Endometrial microvascular endothelial cells (primary cell): ENCODE measurements around the gene RAB11FIP3. TPM values are rescaled to one million over a fixed set of nuclear protein-coding genes. Genes with fewer than 3 reads are reported as not detected.
"Not testable (repeated sequence)": the region's sequence is repeated elsewhere in the genome, so short reads cannot be mapped to it uniquely, and the experiment has no call there.

Experiments
- in situ Hi-C: cut with HindIII; loops from 2 replicates; pipeline ENCODE4 v1.10.0; 2017; ENCODE audit warnings: low sequenced_read_pairs, low pct_unique_long_range_greater_than_20kb; ENCODE audit errors: inconsistent ontology term
- total RNA-seq: library from RNA; depleted of rRNA; stranded (reverse); fragments of >200 nt; gene quantifications from one replicate; pipeline ENCODE4 v1.2.3, GENCODE V29; 2015; ENCODE audit errors: inconsistent ontology term

The RAB11FIP3 gene, protein sequence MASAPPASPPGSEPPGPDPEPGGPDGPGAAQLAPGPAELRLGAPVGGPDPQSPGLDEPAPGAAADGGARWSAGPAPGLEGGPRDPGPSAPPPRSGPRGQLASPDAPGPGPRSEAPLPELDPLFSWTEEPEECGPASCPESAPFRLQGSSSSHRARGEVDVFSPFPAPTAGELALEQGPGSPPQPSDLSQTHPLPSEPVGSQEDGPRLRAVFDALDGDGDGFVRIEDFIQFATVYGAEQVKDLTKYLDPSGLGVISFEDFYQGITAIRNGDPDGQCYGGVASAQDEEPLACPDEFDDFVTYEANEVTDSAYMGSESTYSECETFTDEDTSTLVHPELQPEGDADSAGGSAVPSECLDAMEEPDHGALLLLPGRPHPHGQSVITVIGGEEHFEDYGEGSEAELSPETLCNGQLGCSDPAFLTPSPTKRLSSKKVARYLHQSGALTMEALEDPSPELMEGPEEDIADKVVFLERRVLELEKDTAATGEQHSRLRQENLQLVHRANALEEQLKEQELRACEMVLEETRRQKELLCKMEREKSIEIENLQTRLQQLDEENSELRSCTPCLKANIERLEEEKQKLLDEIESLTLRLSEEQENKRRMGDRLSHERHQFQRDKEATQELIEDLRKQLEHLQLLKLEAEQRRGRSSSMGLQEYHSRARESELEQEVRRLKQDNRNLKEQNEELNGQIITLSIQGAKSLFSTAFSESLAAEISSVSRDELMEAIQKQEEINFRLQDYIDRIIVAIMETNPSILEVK
- total RNA-seq: 41.7 TPM

DNA sequence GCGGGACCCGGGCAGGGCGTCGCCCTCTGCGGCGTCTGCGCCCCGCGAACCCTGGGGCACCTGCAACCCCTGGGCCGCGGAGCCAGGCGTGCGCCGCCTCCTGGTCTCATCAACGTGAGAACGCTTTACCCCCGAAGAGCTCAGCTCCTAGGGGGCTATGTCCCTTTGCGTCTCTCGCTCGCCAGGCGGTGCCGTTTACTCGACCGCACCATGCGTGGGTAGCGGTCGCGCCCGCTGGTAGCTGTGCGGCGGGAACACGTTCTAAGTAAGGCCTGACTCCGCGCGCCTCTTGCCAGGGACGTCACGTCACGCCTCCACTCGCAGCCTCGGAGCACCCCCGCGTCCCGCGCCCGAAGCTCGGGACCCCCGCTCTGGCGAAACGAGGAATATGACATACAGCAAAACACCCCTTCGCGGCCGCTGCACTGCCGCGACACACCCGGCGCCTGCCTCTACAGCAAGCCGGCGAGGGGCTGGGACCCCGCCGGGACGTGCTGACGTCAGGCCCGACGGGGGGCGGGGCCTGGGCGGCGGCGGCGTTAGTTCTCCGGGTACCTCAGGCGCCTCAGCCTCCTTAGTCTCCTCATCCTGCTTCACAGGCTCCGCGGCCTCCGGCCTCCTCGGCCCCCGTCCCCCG is at the start of gene RAB11FIP3:
Gene RAB11FIP3, plus strand, starts transcription at position 568 of the 637 bp plus-strand sequence. CDS start 358 bp downstream, outside the sequence.
- in situ Hi-C loops: no loop called here

DNA sequence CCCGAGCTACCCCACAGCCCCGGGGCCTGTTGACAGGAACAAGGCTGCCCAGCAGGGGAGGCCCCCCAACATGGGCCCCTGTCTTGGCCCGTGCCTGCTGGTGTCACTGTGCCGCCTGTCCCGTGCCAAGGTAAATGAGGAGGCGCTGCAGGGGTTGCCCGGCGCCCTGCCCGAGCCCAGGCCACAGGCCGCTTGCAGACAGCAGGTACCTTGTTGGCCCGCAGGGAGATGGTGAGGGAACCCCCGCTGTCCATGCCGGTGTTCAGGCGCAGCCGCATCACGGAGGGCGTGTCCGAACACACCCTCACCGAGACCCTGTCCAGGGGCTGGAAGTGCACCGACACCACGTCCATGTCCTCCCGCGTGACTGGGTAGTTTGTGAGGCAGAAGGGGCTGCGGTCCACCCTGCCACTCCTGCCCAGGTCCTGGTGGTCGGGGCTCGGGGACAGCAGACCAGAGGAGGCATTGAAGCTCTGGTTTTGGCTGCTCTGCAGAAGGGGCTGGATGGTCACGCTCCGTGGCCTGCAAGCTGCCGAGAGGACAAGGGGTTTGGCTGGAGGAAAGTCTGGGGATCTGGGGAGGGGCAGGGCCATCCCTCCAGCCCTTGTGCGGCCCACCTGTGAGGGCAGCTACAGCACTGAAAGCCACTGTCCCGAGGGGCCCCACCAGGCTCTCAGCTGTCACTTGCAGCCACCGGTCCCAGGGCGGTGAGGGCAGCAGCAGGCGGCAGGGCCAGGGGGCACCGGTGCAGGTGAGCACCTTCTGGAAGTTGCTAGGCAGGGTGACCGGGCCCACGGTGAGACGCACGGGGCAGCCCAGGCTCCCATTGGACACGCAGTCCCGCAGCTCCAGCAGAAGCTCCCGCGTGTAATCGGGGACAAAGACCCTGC is 49.3 kb upstream of the RAB11FIP3 start:
- in situ Hi-C loops: no loop called here

DNA sequence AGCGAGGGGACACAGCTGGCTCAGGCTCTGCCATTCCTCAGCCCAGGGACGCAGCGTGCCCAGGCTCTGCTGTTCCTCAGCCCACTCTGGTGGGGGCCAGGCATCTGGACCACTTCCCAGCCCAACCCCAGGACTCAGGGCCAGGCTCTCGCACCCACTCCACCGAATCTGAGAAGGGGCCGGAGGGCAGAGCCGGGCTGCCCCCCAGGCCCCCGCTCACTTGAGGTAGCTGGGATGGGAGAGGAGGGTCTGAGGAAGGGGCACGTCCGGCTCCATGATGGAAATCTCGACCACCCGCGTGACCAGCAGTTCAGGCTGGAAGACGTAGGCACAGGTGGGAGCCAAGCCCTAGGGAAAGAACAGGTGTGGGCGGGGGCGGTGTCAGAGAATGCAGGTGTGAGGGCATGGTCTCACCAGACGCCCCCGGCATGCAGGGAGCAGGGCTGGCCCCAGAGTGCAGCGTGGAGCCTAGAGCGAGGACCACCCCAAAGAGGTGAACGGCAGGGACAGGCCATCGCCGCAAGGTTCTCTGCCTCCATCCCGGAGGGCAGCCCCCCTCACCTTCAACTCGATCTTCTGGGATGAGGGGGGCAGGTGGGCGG is 48.5 kb upstream of the RAB11FIP3 start:
- in situ Hi-C loops: no loop called here

DNA sequence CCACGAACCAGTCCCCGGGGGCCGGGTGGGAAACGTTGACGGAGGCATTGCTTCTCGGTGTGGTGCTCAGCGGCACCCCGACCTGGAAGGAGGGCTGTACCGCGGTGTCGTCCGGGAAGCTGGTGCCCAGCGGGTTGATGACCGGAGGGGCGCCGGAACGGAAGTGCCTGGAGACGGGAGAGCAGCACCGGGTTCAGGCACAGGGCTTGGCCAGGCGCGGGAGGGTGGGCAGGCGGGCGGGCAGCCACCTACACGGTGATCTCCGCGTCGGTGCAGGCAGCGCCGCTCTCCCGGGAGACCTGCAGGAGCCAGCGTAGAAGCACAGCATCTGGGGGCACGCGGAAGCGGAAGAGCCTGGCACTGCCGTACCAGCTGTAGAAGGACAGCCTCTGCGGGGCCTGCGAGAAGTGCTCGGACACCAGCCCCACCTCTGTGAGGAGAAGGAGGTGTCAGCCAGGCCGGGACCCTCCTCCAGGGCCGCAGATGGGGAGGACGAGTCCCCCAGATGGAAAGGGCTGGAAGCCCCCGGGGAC is 48.0 kb upstream of the RAB11FIP3 start:
- in situ Hi-C loops: no loop called here

DNA sequence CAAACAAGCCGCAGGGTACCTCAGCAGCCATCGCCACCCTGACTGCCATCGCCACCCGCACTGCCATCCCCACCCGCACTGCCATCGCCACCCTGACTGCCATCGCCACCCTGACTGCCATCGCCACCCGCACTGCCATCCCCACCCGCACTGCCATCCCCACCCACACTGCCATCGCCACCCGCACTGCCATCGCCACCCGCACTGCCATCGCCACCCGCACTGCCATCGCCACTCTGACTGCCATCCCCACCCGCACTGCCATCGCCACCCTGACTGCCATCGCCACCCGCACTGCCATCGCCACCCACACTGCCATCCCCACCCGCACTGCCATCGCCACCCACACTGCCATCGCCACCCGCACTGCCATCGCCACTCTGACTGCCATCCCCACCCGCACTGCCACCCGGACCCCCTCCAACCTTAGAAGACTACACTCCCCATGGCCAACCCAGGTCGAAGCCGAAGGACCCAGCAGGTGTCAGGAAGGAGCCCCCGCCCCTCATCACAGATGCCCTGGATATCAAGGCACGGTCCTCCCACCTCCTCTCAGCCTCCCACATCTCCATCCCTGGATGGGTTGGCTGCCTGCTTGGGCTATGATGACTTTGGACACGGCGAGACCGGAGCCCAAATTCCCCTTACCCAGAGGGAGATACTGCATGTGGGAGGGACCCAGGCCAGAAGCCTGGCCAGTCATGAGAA is 47.2 kb upstream of the RAB11FIP3 start:
- in situ Hi-C loops: not testable (repeated sequence)

DNA sequence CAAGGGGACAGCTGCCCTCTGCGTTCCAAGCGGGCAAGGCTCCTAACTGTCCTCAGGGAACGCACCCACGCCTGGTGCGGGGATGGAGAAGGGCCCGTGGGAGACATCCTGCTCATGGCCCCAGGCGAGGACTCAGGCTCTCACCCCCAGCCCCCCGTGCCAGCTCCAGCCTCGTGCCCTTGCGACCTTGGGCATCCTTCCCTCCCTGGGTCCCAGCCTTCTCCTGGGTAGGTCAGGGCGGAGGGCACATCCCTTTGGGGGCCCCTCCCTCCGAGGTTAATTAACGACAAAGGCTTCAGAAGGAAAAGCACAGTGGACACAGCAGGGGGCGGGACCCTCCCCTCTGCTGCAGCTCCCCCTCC is 46.6 kb upstream of the RAB11FIP3 start:
- in situ Hi-C loops: no loop called here

DNA sequence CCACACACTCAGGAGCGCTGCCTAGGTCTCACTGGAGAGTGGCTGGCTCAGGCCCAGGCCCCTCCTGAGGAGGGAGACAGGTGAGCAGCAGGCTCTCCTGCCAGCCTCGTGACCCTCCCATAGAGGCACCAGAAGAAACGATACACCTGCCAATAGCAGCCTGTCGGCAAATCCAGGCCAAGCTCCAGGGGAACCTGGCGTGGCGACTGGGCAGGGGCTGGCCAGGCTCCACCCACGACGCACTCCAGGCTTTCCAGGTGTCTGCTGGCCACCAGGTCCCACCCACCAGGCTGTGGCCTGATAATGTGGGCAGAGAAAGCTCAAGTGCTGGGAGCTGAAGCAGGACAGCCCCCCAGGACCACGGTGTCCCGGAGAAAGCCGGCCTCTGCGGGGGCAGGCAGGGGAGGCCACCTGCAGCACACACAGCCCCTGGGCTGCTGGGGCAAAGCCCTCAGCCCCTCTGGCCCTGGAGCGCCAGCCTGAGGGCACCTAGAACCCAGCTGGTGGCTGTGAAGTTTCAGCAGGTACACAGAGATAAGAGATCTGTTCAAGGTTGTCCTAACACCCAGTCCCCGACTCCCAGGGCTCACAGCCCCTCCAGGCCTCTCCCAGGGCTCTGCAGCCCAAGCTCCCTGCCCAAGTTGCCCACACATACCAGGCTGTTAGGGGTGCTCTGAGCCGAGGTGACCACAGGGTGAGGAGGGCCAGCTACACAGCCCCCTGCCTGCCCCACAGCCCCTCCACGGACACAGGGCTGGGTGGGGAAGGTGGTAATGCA is 46.1 kb upstream of the RAB11FIP3 start:
- in situ Hi-C loops: no loop called here

DNA sequence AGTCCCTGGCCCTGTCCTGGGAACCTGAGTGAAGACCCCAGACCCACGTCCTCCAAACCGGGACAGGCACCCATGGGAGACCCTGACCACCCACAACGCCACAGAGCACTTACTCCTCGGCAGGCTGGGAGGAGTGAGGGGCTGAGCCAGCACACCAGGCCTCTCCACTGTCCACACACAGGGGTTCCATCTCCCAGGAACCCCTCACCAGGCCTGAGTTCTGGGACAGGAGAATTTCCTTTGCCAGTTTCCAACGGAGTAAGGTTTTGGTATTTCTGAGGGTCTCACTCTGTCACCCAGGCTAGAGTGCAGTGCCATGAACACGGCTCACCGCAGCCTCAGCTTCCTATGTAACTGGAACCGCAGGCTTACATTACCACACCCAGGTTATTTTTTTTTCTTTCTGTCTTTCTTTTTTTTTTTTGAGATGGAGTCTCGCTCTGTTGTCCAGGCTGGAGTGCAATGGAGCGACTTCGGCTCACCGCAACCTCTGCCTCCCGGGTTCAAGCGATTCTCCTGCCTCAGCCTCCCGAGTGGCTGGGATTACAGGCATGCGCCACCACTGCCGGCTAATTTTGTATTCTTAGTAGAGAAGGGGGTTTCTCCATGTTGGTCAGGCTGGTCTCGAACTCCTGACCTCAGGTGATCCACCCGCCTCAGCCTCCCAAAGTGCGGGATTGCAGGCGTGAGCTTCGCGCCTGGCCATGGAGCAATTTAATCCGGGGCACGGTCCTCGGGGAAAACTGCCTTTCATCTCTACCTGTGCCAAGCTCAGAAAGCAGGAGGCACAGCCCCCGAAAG is 45.3 kb upstream of the RAB11FIP3 start:
- in situ Hi-C loops: no loop called here

DNA sequence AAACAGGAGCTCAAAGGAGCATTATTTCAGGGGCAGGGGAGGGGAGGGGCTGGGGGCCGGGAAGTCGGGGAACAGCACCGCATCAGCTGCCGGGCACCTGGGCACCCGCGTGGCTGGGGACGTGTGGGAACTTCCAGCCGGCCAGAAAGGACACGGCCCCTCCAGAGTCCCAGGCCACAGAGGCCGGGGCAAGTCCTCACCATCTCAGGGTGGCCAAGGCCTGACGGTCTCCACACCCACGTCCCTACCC is 44.8 kb upstream of the RAB11FIP3 start:
- in situ Hi-C loops: no loop called here

DNA sequence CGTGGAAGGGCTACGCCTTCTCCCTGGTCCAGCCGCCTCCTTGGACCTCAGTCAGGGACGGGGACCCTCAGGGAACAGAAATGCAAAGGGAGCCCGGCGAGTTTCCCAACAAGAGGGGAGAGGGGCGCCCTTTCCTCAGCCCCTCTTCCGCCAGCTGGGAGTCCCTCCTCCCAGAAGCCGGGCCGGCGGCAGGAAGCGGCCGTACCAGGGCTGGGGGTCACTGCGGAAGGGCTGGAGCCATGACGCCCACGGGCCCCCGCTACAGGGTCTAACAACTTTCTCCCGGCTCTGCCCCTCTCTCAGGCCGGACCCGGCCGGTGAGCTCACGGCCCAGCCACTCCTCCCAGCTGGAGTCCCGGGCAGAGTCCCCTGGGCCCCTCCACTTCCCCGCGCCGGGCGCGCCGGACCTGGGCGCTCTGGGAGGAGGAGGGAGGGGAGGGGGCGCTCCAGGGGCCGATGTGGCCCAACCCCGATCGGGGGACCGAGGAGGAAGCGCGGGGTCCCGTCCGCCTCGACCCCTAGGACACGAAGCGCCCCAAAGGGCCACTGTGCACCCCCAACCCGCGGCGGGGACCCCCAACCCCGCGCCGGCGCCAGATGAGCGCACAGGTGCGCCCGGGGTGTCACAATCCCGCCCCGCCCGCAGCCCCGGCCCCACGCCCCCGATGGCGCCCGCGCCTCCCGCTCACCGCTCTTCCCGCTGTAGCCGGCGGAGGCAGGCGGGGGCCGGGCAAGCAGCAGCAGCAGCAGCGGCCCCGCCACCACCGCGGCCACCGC is 44.2 kb upstream of the RAB11FIP3 start:
- in situ Hi-C loops: no loop called here

DNA sequence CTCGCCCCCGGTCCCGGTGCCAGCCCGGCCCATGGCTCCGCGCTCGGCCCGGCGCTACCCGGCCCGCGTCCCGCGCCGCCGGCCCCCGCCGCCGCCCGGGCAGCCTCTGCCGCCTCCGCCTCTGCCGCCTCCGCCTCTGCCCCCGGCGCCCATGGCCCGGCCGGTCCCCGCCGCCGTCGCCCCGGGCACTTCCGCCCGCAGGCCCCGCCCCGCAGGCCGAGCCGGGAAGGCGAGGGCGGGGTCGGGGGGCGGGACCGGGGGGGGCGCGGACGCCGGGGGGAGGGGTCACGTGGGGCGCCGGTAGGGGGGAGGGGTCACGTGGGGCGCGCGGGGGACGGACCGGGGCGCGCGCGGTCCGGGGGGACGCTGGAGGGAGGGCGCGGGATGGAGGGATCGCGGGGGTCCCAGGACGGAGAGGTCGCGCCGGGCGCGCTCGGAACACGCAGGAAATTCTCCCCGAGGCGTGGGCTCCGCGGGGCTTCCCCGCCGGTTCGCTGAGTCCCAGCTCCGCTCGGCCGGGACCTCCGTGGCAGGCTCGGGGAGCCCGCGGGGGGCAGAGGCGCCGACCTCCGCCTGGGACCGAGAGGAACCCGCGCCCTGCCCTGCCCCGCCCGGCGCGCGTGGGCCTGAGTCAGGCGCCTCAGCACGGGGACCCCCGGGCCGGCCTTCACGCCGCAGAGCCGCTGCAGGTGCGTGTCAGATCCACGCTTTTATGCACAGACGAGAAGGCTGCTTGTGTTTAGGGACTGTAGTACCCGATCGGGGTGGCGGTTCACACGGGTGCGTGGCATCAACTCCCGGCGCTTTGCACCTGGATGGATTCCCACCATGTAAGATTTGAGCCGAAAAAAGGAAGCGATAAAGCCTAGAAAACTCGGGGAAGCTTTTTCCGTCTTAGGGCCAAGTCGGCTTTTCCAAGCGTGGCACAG is 43.4 kb upstream of the RAB11FIP3 start, which contains the start of gene PGAP6:
Gene PGAP6, minus strand, starts transcription at position 190 of the 929 bp plus-strand sequence. Its CDS starts 157 bp downstream, at position 33.
- in situ Hi-C loops: no loop called here

DNA sequence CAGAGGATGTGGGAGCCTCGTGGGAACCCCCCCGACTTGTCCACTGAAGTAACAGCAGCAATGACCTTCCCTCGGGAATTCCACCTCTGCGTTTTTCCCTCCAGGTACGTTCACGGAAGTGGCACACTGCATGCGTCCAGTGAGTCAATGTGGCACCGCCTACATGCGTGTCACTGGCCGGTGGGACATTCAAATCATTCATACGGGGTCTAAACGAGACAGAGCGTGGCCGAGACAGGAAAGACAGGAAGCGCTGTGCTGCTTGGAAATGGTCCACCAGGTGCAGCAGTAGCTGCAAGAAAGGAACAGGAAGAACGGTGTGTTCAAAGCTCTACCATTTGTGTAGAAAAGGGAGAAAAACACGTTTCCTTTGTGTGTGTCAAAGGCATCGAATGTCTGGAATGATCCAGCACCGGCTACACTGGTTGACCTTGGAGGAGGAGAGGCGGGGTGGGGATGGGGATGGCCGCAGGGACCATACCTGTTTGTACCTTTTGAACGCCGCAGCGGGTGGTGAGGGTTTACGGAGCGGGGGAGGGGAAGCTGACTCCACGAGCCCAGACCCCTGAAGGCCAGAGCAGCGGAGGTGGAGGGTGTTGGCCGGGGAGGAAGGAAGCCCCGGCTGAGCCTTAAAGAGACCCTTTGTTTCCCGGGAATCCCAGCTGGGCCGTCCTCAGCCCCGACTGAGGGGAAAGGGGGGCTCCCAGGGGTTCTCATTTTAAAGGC is 42.0 kb upstream of the RAB11FIP3 start:
- in situ Hi-C loops: no loop called here

DNA sequence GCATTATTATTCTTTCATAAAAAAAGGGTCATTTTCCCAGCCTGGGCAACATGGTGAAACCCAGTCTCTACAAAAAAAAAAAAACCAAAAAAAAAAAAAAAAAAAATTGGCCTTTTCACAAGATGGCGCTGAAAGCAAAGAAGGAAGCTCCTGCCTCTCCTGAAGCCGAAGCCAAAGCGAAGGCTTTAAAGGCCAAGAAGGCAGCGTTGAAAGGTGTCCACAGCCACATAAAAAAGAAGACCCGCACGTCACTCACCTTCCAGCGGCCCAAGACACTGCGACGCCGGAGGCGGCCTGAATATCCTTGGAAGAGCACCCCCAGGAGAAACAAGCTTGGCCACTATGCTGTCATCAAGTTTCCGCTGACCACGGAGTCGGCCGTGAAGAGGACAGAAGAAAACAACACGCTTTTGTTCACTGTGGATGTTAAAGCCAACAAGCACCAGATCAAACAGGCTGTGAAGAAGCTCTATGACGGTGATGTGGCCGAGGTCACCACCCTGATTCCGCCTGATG is 38.8 kb upstream of the RAB11FIP3 start:
- in situ Hi-C loops: no loop called here
